Bronchial epithelial cell (primary cell): Measurements from ENCODE around the gene SPDYE6. TPM values are rescaled to one million over a fixed set of nuclear protein-coding genes. Genes with fewer than 3 reads are reported as not detected.
"Not testable (repeated sequence)": the region's sequence is repeated elsewhere in the genome, so short reads cannot be mapped to it uniquely, and the experiment has no call there.

Experiments
- DNase-seq: peaks from one replicate; pipeline ENCODE4 v3.0.0-alpha.2; 2010; ENCODE audit warnings: low read depth
- FAIRE-seq: peaks from 2 replicates; lab custom pipeline; 2011; peaks lifted over from hg19 to GRCh38; lab: Jason Lieb, UNC
- H3K27me3 ChIP-seq: 2 replicates; pipeline ENCODE4 v1.5.1; 2011; ENCODE audit warnings: low read length; ENCODE audit not compliant: control insufficient read depth, insufficient read depth
- H3K36me3 ChIP-seq: 2 replicates; pipeline ENCODE4 v1.5.1; 2011; ENCODE audit warnings: low read length; ENCODE audit not compliant: control insufficient read depth, insufficient read depth
- H3K4me3 ChIP-seq: 2 replicates; pipeline ENCODE4 v1.5.1; 2011; ENCODE audit warnings: mild to moderate bottlenecking, low read depth, low read length, control low read depth
- total RNA-seq: library from RNA; depleted of rRNA; stranded (reverse); fragments of >200 nt; gene quantifications from 2 replicates; pipeline ENCODE4 v1.2.1, GENCODE V29; 2014
- TF ChIP-seq, protein P1 (sequence below): IDR thresholded peaks from 2 replicates; pipeline ENCODE4 v1.5.1; 2011; ENCODE audit warnings: mild to moderate bottlenecking, moderate library complexity, low read length, control low read depth, inconsistent platforms; ENCODE audit not compliant: insufficient read depth, severe bottlenecking

The SPDYE6 gene
- total RNA-seq, 1 donor from 2014 or later: not detected

DNA sequence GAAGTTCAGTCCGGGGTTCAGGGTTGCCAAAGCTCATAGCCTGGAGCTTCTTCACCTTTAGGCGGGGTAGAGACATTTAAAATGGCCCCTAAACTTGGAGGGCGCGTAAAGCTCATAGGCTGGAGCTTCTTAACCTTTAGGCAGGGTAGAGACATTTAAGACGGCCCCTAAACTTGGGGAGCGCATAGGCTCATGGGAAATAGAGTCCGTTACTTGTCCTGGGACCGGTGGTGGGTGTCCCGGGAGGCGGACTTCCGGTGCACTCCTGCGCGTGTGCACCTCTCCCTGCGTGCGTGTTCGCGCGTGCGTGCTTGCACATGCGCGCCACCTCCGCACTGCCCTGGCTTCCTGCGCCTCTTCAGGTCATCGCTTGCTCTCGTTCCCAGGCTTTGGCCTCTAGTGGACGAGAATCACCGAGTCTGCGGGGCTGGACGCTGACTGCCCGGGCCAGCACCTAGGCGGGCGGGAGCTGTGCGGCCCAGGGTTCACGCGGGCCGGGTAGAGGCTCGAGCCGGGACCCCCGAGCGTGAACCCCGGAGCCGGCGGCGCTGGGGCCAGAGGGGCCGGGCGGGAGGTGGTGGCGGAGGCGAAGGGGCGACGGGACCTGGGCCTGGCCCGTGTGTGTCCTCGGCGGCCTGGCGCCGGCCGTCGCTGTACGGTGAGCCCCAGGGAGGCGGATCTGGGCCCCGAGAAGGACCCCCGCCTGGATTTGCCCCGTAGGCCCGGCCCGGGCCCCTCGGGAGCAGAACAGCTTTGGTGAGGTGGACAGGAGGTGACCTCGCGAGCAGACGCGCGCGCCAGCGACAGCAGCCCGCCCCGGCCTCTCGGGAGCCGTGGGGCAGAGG is 7.5 kb upstream of the SPDYE6 start:
- not testable (repeated sequence) for FAIRE-seq
- TF ChIP-seq, protein P1, sequence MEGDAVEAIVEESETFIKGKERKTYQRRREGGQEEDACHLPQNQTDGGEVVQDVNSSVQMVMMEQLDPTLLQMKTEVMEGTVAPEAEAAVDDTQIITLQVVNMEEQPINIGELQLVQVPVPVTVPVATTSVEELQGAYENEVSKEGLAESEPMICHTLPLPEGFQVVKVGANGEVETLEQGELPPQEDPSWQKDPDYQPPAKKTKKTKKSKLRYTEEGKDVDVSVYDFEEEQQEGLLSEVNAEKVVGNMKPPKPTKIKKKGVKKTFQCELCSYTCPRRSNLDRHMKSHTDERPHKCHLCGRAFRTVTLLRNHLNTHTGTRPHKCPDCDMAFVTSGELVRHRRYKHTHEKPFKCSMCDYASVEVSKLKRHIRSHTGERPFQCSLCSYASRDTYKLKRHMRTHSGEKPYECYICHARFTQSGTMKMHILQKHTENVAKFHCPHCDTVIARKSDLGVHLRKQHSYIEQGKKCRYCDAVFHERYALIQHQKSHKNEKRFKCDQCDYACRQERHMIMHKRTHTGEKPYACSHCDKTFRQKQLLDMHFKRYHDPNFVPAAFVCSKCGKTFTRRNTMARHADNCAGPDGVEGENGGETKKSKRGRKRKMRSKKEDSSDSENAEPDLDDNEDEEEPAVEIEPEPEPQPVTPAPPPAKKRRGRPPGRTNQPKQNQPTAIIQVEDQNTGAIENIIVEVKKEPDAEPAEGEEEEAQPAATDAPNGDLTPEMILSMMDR: peak; percentile 25
- DNase-seq: peak; percentile 94

DNA sequence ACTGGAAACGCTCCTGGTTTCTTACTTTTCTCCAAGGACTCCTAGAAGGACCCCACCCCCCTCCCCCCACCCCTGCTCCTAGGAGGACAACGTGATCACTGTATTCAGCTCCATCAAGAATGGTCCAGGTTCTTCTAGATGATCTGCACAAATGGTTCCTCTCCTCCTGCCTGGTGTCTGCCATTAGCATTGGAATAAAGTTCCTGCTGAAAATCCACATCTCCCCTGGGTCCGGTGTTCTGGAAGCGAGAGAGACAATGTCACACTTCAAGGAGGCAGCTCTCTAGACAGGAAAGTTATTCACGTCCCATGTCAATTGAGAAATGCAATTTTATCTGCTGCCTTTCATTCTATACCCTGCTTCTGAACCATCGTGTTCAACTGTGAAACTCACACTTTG is 9.3 kb downstream of the SPDYE6 start:
- not testable (repeated sequence) for H3K27me3 ChIP-seq, H3K4me3 ChIP-seq, DNase-seq, FAIRE-seq, H3K36me3 ChIP-seq

More for the DNA sequence above, 7.5 kb upstream of the SPDYE6 start:
- H3K4me3 ChIP-seq: peak overlapping the region; percentile 68
- H3K36me3 ChIP-seq, H3K27me3 ChIP-seq: not testable (repeated sequence)

DNA sequence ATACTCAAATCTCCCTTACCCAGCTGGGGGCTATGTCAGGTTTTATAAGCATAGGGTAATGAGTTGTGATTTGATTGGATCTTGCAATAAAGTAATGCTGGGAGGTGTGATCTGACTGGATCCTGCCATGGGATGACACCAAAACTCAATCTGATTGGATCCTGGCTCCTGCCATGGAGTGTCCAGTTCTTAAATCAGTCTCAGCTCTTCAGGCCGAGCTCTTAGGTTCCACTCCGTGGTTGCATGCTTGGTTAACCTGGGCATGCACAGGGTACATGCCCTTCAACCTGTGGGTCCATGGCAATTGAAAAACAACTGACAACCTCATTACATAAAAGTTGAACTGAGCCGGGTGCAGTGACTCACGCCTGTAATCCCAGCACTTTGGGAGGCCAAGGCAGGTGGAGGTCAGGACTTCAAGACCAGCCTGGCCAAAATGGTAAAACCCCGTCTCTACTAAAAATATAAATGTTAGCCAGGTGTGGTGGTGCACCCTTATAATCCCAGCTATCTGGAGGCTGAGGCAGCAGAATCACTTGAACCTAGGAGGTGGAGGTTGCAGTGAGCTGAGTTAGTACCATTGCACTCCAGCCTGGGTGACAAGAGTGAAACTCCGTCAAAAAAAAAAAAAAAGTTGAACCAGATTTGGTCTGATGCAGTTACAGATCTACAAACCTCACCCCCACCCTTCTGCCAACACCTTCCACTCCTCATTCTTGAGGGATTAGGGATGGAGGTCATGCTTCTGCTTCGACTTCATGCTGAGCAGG is 15.5 kb downstream of the SPDYE6 start:
- not testable (repeated sequence) for DNase-seq, FAIRE-seq, H3K36me3 ChIP-seq, H3K4me3 ChIP-seq, H3K27me3 ChIP-seq

DNA sequence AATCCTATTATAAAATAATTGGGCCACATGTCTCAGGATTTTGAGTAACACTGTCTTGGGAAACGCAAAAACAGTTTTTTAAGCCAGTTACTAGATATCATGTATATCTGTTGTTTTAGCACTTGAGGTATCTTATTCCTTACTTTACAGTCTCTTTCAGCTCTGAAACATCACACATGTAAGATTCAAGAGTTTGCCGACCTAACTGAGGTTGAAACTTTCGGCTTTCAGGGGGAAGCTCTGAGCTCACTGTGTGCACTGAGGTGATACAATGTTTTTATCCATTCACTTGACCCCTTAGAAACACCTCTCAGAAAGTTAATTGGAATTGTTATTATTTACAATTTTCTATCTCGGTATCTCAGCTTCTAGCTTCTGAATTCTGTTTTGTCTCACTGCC is 18.8 kb downstream of the SPDYE6 start:
- not testable (repeated sequence) for H3K36me3 ChIP-seq, H3K27me3 ChIP-seq, H3K4me3 ChIP-seq, DNase-seq, FAIRE-seq

- DNase-seq, FAIRE-seq, H3K36me3 ChIP-seq, H3K27me3 ChIP-seq, H3K4me3 ChIP-seq: not testable (repeated sequence)
Measured at GRCh38 chr7:102337002-102337401, 19.2 kb downstream of the SPDYE6 start.

DNA sequence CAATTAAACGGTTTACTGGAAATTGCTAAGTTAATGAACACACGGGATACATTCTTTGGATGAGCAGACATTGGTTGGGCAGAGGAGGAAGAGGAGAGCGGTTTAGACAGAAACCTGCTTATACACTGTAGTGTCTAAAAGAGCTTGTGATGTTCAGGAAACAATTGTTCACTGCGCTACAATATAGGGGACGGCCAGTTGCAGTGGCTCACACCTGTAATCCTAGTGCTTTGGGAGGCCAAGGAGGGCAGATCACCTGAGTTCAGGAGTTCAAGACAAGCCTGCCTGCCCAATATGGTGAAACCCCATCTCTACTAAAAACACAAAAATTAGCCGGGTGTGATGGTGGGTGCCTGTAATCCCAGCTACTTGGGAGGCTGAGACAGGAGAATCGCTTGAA is 20.7 kb downstream of the SPDYE6 start:
- H3K27me3 ChIP-seq, H3K36me3 ChIP-seq, H3K4me3 ChIP-seq, DNase-seq, FAIRE-seq: not testable (repeated sequence)

GRCh38 chr7:102330666-102331460 is 25.4 kb downstream of the SPDYE6 start:
- FAIRE-seq: not testable (repeated sequence)

GRCh38 chr7:102329366-102329765 is 26.9 kb downstream of the SPDYE6 start:
- not testable (repeated sequence) for H3K36me3 ChIP-seq, H3K27me3 ChIP-seq, DNase-seq, H3K4me3 ChIP-seq
- peak; percentile 40 for FAIRE-seq

More at GRCh38 chr7:102330666-102331460, 25.4 kb downstream of the SPDYE6 start:
- DNase-seq, H3K4me3 ChIP-seq, H3K36me3 ChIP-seq, H3K27me3 ChIP-seq: not testable (repeated sequence)

DNA sequence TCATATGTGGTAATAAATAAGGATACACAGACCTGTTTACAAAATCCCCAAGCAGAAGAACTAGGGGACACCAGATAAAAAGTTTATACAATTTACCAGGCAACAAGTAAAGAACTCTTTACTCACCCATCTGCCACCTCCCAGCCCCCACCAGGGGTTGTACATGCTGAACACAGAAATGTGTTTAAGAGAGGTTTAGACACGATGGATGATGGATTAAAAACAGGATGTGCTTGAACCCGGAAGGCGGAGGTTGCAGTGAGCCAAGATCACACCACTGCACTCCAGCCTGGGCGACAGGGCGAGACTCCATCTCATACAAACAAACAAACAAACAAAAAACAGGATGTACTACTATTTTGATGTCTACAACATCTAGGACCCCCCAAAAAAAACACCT is 27.4 kb downstream of the SPDYE6 start:
- not testable (repeated sequence) for DNase-seq, H3K4me3 ChIP-seq, H3K36me3 ChIP-seq, FAIRE-seq, H3K27me3 ChIP-seq

GRCh38 chr7:102327183-102327582 is 29.1 kb downstream of the SPDYE6 start:
- not testable (repeated sequence) for H3K4me3 ChIP-seq, H3K27me3 ChIP-seq, DNase-seq, H3K36me3 ChIP-seq, FAIRE-seq
